Ammon's horn (tissue), 1 donor: Measurements from ENCODE around the gene FAM90A26.
A peak's percentile ranks its signal among the peaks of the same experiment; 100 is the strongest.
"Not testable (repeated sequence)": the region's sequence is repeated elsewhere in the genome, so short reads cannot be mapped to it uniquely, and the experiment has no call there.

Source experiments
- DNase-seq: peaks from one replicate; pipeline ENCODE4 v3.0.0-alpha.2; 2016; ENCODE audit warnings: low spot score

Gene FAM90A26

DNA sequence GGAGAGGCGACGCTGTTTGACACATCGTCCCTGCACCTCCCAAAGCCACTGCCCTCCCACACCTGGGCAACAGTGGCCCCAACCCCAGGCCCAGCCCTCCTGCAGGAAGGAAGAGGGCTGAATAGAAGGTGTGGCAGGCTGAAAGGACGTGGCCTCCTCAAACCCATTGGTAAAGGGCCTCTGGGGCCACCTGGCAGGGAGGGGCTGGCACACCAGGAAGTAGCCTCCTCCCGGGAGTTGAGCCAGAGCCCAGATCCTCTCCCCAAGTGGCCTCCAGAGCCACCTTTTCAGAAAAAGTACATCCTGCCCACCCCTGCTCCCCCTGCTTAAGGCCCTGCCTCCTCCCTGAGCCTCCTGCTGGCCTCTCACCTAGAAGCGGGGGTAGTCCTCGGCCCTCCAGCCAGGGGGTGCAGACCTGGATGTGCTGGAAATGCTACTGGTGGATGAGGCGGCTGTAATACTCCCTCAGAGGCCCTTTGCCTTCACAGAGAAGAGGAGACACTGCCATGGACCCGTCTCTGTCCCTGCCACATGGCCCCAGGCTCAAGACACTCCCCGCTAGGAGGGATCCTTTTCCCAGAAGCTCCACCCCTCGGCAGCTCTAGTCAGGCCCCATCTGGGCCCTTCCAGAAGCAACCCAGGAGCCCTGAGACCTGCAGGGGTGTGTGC, at the start of gene FAM90A26:
Gene FAM90A26 (plus strand): TSS at position 619 of the 669 bp plus-strand sequence. CDS start 2,764 bp downstream, outside the sequence.
- not testable (repeated sequence) for DNase-seq

GRCh38 chr4:9122711-9123110, 47.5 kb upstream of the FAM90A26 start:
- not testable (repeated sequence) for DNase-seq

GRCh38 chr4:9123572-9124007, 46.6 kb upstream of the FAM90A26 start:
- peak; percentile 71 for DNase-seq

GRCh38 chr4:9125601-9126161, 44.5 kb upstream of the FAM90A26 start:
- DNase-seq = not testable (repeated sequence)

- not testable (repeated sequence) for DNase-seq
Observed at GRCh38 chr4:9131420-9131819, 38.8 kb upstream of the FAM90A26 start.

DNA sequence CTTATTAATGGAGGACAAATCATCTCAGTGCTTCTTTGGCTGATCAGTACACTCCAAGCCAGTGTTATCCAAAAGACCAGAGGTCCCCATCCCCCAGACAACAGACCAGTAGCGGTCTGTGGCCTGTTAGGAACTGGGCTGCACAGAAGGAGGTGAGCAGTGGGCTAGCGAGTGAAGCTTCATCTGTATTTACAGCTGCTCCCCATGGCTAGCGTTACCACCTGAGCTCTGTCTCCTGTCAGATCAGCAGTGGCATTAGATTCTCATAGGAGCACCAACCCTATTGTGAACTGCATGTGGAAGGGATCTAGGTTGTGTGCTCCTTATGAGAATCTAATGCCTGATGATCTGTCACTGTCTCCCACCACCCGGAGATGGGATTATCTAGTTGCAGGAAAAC, 37.4 kb upstream of the FAM90A26 start:
- not testable (repeated sequence) for DNase-seq

DNA sequence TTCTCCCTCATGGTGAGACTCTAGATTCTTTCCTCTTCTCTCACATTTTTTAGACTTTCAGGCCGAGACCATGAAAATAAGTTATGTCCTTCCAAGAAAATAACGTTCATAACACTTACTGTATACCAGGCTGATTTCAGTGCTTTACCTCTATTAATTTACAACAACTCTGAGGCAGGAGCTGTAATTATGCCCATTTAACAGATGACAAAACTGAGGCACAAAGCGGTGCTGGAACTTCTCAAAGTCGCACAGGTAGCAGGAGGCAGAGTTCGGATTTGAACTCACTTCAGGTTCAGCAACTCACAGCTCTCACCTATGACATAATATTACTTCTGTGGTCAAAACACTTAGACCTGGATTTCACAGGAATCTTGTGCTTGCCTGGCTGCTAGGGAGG, 36.2 kb upstream of the FAM90A26 start:
- DNase-seq = not testable (repeated sequence)

GRCh38 chr4:9134556-9134955, 35.7 kb upstream of the FAM90A26 start:
- peak; percentile 45 for DNase-seq

GRCh38 chr4:9141050-9141449, 29.2 kb upstream of the FAM90A26 start:
- DNase-seq = not testable (repeated sequence)

- DNase-seq = not testable (repeated sequence)
Observed at GRCh38 chr4:9142786-9143185, 27.4 kb upstream of the FAM90A26 start.

- no peak for DNase-seq
Observed at GRCh38 chr4:9143421-9144080, 26.7 kb upstream of the FAM90A26 start.

DNA sequence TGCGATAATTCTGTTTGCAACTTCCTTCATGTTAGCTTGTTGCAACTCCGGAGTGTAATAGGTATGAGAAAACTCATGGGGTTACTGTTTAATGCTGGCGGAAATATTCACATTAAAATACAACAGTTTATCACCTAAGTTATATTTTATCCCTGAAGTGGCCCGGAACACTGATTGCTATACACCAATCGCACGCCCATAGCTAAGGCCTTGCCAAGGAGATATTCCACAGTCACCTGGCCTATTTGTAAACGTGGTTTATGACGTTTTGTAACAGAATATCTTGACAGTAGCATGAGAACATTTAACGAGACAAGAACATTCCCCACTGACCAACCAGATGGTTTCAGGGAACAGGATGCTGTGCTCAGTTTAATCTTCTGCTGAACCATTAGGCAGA, 23.2 kb upstream of the FAM90A26 start:
- no peak for DNase-seq

DNA sequence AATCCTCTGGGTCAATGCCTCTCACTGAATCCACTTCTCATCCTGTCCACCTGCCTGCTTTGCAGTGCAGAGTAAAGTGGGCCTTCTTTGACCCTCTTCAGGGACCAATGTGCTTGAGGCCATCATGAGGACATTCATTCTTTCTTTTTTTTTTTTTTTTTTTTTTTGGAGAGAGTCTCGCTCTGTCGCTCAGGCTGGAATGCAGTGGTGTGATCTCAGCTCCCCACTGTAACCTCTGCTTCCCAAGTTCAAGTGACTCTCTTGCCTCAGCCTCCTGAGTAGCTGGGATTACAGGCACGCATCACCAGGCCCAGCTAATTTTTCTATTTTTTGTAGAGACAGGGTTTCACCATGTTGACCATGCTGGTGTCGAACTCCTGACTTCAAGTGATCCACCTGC, 22.8 kb upstream of the FAM90A26 start:
- not testable (repeated sequence) for DNase-seq

GRCh38 chr4:9148611-9149409, 21.4 kb upstream of the FAM90A26 start:
- not testable (repeated sequence) for DNase-seq

DNA sequence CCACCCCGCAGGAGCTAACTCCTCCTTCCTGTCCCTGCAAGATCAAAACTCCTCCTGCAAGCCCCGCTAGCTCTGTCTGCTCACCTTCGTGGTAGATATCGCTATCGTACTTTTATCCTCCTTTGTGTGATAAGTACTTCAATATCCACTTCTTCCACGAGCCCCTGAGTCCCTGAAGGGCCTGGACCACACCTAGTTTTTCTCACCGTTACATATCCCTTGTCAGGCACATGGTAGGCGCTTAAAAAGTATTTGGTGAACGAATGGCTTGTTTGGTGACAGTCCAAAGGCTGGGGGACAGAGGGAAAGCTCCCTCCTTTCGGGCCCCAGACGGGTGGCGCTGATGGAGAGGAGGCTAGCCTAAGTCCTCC, 18.4 kb upstream of the FAM90A26 start:
- not testable (repeated sequence) for DNase-seq

GRCh38 chr4:9152180-9153007, 17.8 kb upstream of the FAM90A26 start:
- peak; percentile 98 for DNase-seq

GRCh38 chr4:9153008-9153570, 17.1 kb upstream of the FAM90A26 start:
- DNase-seq = peak; percentile 98

GRCh38 chr4:9153571-9154157, 16.5 kb upstream of the FAM90A26 start:
- peak; percentile 21 for DNase-seq

DNA sequence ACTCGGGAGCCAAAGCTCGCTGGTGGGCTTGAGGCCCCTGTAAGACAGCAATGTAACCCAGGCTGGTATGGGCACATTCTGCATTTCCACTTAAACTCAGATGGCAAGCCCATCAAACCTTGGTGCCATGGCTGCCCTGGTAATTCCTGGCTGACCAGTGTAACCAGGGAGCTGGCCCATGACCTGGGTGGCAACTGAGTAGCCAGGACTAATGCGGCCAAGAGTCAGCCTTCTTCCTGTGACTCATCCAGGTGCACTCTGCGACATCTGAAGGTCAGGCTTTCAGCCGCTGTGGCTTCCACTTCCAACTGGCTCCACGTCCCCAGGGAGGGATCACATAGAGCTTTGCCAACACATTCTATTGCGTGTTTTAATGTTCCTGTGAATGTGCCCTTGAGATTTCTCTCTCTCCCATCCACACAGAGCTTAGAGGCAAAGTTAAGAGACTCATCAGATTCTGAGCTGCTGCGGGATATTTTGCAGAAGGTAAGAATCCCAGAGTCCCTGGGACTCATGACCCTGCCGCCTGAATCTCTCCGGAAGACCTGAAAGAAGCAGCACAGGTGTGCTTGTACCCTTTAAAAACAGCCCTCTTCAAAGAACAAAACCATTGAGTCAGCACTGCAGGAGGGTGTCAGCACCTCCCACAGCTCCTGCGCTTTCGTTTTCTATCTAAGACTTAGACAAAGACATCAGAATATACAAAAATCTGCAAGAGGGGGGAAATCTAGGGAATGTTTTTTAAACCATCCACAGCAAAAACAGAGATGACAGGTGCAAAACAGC, 14.9 kb upstream of the FAM90A26 start:
- DNase-seq = not testable (repeated sequence)

GRCh38 chr4:9158392-9158791, 11.8 kb upstream of the FAM90A26 start:
- not testable (repeated sequence) for DNase-seq
